ENCODE measurements around the gene THEM5.

GRCh38 chr1:151798571-151798970, 54.9 kb downstream of the THEM5 start:
- no peak for TF ChIP-seq PATZ1 (CRISPR knock-in tag; IDR thresholded peaks at IDR 0.05; ENCODE audit: borderline replicate concordance)
- TF ChIP-seq ZFP3 (CRISPR knock-in tag; IDR thresholded peaks at IDR 0.05) = no peak
- TF ChIP-seq ZFP30 (CRISPR knock-in tag; IDR thresholded peaks at IDR 0.05) = no peak
- no peak for TF ChIP-seq CSRNP3 (CRISPR knock-in tag; IDR thresholded peaks at IDR 0.05)
- TF ChIP-seq CREB5 (CRISPR knock-in tag; IDR thresholded peaks at IDR 0.05; ENCODE audit: low read depth) = no peak
- TF ChIP-seq GLIS3 (CRISPR knock-in tag; IDR thresholded peaks at IDR 0.05) = no peak
